Endothelial cell of umbilical vein (primary cell): ENCODE results near the gene LTBP1. TPM values are rescaled to one million over a fixed set of nuclear protein-coding genes. Genes with fewer than 3 reads are reported as not detected.

ENCODE experiments used
- BruUV-seq: library from RNA; stranded (reverse); fragments of 400-500 nt; replicated peaks from 2 replicates; lab custom pipeline; 2021; lab: Mats Ljungman, UMichigan
- CTCF ChIA-PET: fragments of 300-600, 350-600 bp; sonication (Branson Sonifier 250); formaldehyde crosslinking; loops from one replicate; lab custom pipeline; 2021; ENCODE audit warnings: antibody characterized with exemption, inconsistent platforms; lab: Charles Lee
- POLR2A ChIA-PET: fragments of 300-600, 350-600 bp; sonication (Branson Sonifier 250); formaldehyde crosslinking; loops from one replicate; lab custom pipeline; 2021; ENCODE audit warnings: antibody characterized with exemption, inconsistent platforms; lab: Charles Lee
- DNase-seq: peaks from one replicate; pipeline ENCODE4 v3.0.0-alpha.2; 2011; ENCODE audit warnings: low read depth, low spot score
- FAIRE-seq: peaks from 2 replicates; lab custom pipeline; 2011; peaks lifted over from hg19 to GRCh38; lab: Jason Lieb, UNC
- H2AFZ ChIP-seq: 2 replicates; pipeline ENCODE4 v1.6.0; 2012; ENCODE audit warnings: low read depth, low read length, control low read depth, inconsistent platforms
- H3K27ac ChIP-seq: 2 replicates; pipeline ENCODE4 v1.5.1; 2011; ENCODE audit warnings: low read depth, mild to moderate bottlenecking, control low read depth, low read length, moderate library complexity; ENCODE audit not compliant: insufficient read depth
- H3K27me3 ChIP-seq, 2 experiments: 2 replicates each; pipeline versions ENCODE4 v1.6.0 to v1.6.1; 2011; ENCODE audit warnings: low read length in 2 of 2, mixed read lengths in 1 of 2; ENCODE audit not compliant: control insufficient read depth in 2 of 2, insufficient read depth in 2 of 2
- H3K36me3 ChIP-seq, 2 experiments: 2 replicates in 1 of 2; 3 replicates in 1 of 2; pipeline ENCODE4 v1.5.1; 2011; ENCODE audit warnings: low read length in 2 of 2, mild to moderate bottlenecking in 1 of 2, moderate library complexity in 1 of 2; ENCODE audit not compliant: control insufficient read depth in 2 of 2, insufficient read depth in 2 of 2; ENCODE audit errors: extremely low read depth in 1 of 2
- H3K4me1 ChIP-seq: 3 replicates; pipeline ENCODE4 v1.5.1; 2011; ENCODE audit warnings: mild to moderate bottlenecking, low read length; ENCODE audit not compliant: control insufficient read depth, insufficient read depth; ENCODE audit errors: extremely low read depth
- H3K4me2 ChIP-seq: 2 replicates; pipeline ENCODE4 v1.6.1; 2011; ENCODE audit warnings: low read length, control low read depth, mixed read lengths; ENCODE audit not compliant: insufficient read depth
- H3K4me3 ChIP-seq, 3 experiments: fragments of 200-600 bp in 1 of 3; sonication (generic), shearing (Covaris generic) in 1 of 3; replicated peaks in 1 of 3; 2 replicates each; pipeline ENCODE4 v1.5.1; 2011 to 2016; ENCODE audit warnings: control low read depth in 3 of 3, low read length in 3 of 3, mild to moderate bottlenecking in 2 of 3, inconsistent platforms in 1 of 3, low read depth in 1 of 3, moderate library complexity in 1 of 3; ENCODE audit not compliant: insufficient read depth in 1 of 3
- H3K79me2 ChIP-seq: 2 replicates; pipeline ENCODE4 v1.6.0; 2012; ENCODE audit warnings: low read length, inconsistent platforms; ENCODE audit not compliant: control insufficient read depth, insufficient read depth
- H3K9ac ChIP-seq: replicated peaks from 2 replicates; pipeline ENCODE3; 2011; ENCODE audit warnings: low read length, control low read depth; ENCODE audit not compliant: insufficient read depth; ENCODE audit errors: extremely low read depth
- H3K9me1 ChIP-seq: replicated peaks from 3 replicates; pipeline ENCODE4 v1.6.0; 2011; ENCODE audit warnings: mild to moderate bottlenecking, low read length; ENCODE audit not compliant: control insufficient read depth, insufficient read depth; ENCODE audit errors: extremely low read depth
- H3K9me3 ChIP-seq: replicated peaks from 2 replicates; pipeline ENCODE4 v1.5.1; 2012; ENCODE audit warnings: low read length, inconsistent platforms; ENCODE audit not compliant: control insufficient read depth, insufficient read depth
- H4K20me1 ChIP-seq: replicated peaks from 2 replicates; pipeline ENCODE3; 2011; ENCODE audit warnings: mild to moderate bottlenecking, low read length; ENCODE audit not compliant: control insufficient read depth, insufficient read depth; ENCODE audit errors: extremely low read depth
- EZH2 ChIP-seq: IDR thresholded peaks from 2 replicates; pipeline ENCODE4 v1.6.1; 2012; ENCODE audit warnings: borderline replicate concordance, low read depth, mild to moderate bottlenecking, moderate library complexity, low read length, inconsistent platforms; ENCODE audit not compliant: severe bottlenecking
- FOS ChIP-seq: IDR thresholded peaks from 2 replicates; pipeline ENCODE4 v1.6.1; 2011; ENCODE audit warnings: mild to moderate bottlenecking, low read length, moderate library complexity, borderline replicate concordance; ENCODE audit not compliant: insufficient read depth
- GATA2 ChIP-seq: IDR thresholded peaks from 2 replicates; pipeline ENCODE4 v1.7.0; 2011; ENCODE audit warnings: low read depth, mild to moderate bottlenecking, moderate library complexity, mixed read lengths, low read length; ENCODE audit not compliant: insufficient read length, insufficient read depth
- JUN ChIP-seq: IDR thresholded peaks from 2 replicates; pipeline ENCODE4 v1.6.1; 2011; ENCODE audit warnings: borderline replicate concordance, low read depth; ENCODE audit not compliant: insufficient read length, insufficient read depth
- MYC ChIP-seq: IDR thresholded peaks from one replicate; pipeline ENCODE4 v1.6.1; 2011; ENCODE audit warnings: mild to moderate bottlenecking, low read depth, low read length
- POLR2A ChIP-seq: IDR thresholded peaks from 2 replicates; pipeline ENCODE4 v1.6.1; 2012; ENCODE audit warnings: low read depth, mild to moderate bottlenecking, control low read depth, low read length
- POLR2AphosphoS5 ChIP-seq: IDR thresholded peaks from 2 replicates; pipeline ENCODE4 v1.6.1; 2012; ENCODE audit warnings: low read depth, mild to moderate bottlenecking, control low read depth, low read length, moderate library complexity; ENCODE audit not compliant: insufficient read depth
- dilution Hi-C: fragments of 300-500 bp; cut with MboI; formaldehyde crosslinking; loops from one replicate; pipeline ENCODE4 v1.15.0; 2019; ENCODE audit warnings: low sequenced_read_pairs; ENCODE audit not compliant: extremely low pct_ligation_motif_present
- intact Hi-C: fragments of 100-400 bp; cut with micrococcal nuclease; formaldehyde crosslinking; loops from one replicate; pipeline ENCODE4 v1.10.0; 2022
- polyA plus RNA-seq, 4 experiments: library from polyadenylated mRNA; depleted of rRNA in 3 of 4; stranded (reverse) in 3 of 4; unstranded in 1 of 4; fragments of >200 nt; gene quantifications; 2 replicates each; pipeline versions ENCODE4 v1.2.1 to v1.2.3, GENCODE V29; 2011 to 2012; ENCODE audit warnings: missing spikeins in 1 of 4
- total RNA-seq: library from RNA; stranded (reverse); gene quantifications from 2 replicates; pipeline ENCODE4 v1.2.3, GENCODE V29; 2021
- TF ChIP-seq, protein P1 (sequence below), 2 donors: IDR thresholded peaks; 1 replicate in 1 of 2; 2 replicates in 1 of 2; pipeline ENCODE4 v1.5.1; 2011; ENCODE audit warnings: low read length in 2 of 2, mild to moderate bottlenecking in 2 of 2, moderate library complexity in 2 of 2, control low read depth in 1 of 2, inconsistent platforms in 1 of 2, low read depth in 1 of 2; ENCODE audit not compliant: insufficient read depth in 1 of 2; ENCODE audit errors: extremely low read depth in 1 of 2
- TF ChIP-seq, protein P2 (sequence below): IDR thresholded peaks from 2 replicates; pipeline ENCODE4 v1.6.1; 2011; ENCODE audit not compliant: insufficient read depth, insufficient read length

Gene LTBP1
- total and polyA plus RNA-seq, 2 donors (not counting 3 experiments of a cell fraction or from before 2014, with no cell fraction given), result 57.4 to 68.2 TPM

DNA sequence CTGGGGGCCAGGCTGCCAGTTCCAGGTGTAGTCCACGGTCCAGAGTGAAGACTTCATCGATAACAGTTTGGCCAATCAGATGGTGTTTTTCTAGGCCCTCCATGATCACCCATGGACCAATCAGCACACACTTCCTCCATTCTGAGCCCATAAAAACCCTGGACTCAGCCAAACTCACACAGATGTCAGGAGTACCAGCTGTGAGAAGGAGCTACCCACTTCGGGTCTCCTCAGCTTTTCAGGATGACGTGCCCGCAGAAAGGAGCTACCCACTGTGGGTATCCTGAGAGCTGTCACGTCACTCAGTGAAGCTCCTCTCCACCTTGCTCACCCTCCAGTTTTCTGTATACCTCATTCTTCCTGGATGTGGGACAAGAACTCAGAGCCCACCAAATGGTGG lies 319.7 kb downstream of the LTBP1 start:
- no peak for FAIRE-seq
- H3K9me1 ChIP-seq, result no peaks in the 10 kb centered on the region
- no TSS peak for BruUV-seq
- H3K9ac ChIP-seq, result no peak overlapping the region
- no peak overlapping the region for H3K4me2 ChIP-seq
- H3K36me3 ChIP-seq, result peaks cover 0 to 3% of the 10 kb centered on the region in 2 experiments
- H3K4me1 ChIP-seq, result peaks cover 6% of the 10 kb centered on the region
- H4K20me1 ChIP-seq, result no peaks in the 10 kb centered on the region
- no peak for DNase-seq
- H3K9me3 ChIP-seq, result no peaks in the 10 kb centered on the region
- no peaks in the 10 kb centered on the region for H3K79me2 ChIP-seq
- no peak overlapping the region for H2AFZ ChIP-seq
- H3K4me3 ChIP-seq, result no peak overlapping the region
- dilution Hi-C loops, result no loop called here
- no peak overlapping the region for H3K27ac ChIP-seq
- TF ChIP-seq MYC (no peak), GATA2 (no peak), EZH2 (no peak), JUN (no peak), FOS (no peak), POLR2AphosphoS5 (no peak), POLR2A (no peak)
- TF ChIP-seq, protein P1, sequence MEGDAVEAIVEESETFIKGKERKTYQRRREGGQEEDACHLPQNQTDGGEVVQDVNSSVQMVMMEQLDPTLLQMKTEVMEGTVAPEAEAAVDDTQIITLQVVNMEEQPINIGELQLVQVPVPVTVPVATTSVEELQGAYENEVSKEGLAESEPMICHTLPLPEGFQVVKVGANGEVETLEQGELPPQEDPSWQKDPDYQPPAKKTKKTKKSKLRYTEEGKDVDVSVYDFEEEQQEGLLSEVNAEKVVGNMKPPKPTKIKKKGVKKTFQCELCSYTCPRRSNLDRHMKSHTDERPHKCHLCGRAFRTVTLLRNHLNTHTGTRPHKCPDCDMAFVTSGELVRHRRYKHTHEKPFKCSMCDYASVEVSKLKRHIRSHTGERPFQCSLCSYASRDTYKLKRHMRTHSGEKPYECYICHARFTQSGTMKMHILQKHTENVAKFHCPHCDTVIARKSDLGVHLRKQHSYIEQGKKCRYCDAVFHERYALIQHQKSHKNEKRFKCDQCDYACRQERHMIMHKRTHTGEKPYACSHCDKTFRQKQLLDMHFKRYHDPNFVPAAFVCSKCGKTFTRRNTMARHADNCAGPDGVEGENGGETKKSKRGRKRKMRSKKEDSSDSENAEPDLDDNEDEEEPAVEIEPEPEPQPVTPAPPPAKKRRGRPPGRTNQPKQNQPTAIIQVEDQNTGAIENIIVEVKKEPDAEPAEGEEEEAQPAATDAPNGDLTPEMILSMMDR (IDR thresholded peaks at IDR 0.05; ENCODE audit: extremely low read depth in 1 of 2, insufficient read depth in 1 of 2, low read depth in 1 of 2, low read length in 2 of 2), result no peak
- TF ChIP-seq, protein P2, sequence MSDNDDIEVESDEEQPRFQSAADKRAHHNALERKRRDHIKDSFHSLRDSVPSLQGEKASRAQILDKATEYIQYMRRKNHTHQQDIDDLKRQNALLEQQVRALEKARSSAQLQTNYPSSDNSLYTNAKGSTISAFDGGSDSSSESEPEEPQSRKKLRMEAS, result no peak
- H3K27me3 ChIP-seq, result no peaks in the 10 kb centered on the region
- intact Hi-C loops, result loop anchor here (5.0 kb wide), 2 partner anchors 179 to 319 kb away; partner anchors contain the start of gene LTBP1
- ChIA-PET CTCF (interaction anchor here (0.8 to 2.5 kb wide), 7 partner anchors 25 to 317 kb away, joined by 3 to 8 read pairs (median 5); no protein-coding TSS in a partner anchor), POLR2A (no interaction called here)
